Measurements from ENCODE around the gene SH3BP4.

GRCh38 chr2:234950435-234950729, 1.4 kb upstream of the SH3BP4 start:
- TF ChIP-seq CTCF (IDR thresholded peaks at IDR 0.05; ENCODE audit: insufficient read depth, low read length, poor library complexity, severe bottlenecking) (no peak), EZH2phosphoT487 (conservative IDR thresholded peaks at IDR 0.05; ENCODE audit: low read length) (no peak)

Data from SU-DHL-6 (cell line).